ENCODE data around the gene UBE2J1.
"Not testable (repeated sequence)": the region's sequence is repeated elsewhere in the genome, so short reads cannot be mapped to it uniquely, and the experiment has no call there.

Gene UBE2J1

DNA sequence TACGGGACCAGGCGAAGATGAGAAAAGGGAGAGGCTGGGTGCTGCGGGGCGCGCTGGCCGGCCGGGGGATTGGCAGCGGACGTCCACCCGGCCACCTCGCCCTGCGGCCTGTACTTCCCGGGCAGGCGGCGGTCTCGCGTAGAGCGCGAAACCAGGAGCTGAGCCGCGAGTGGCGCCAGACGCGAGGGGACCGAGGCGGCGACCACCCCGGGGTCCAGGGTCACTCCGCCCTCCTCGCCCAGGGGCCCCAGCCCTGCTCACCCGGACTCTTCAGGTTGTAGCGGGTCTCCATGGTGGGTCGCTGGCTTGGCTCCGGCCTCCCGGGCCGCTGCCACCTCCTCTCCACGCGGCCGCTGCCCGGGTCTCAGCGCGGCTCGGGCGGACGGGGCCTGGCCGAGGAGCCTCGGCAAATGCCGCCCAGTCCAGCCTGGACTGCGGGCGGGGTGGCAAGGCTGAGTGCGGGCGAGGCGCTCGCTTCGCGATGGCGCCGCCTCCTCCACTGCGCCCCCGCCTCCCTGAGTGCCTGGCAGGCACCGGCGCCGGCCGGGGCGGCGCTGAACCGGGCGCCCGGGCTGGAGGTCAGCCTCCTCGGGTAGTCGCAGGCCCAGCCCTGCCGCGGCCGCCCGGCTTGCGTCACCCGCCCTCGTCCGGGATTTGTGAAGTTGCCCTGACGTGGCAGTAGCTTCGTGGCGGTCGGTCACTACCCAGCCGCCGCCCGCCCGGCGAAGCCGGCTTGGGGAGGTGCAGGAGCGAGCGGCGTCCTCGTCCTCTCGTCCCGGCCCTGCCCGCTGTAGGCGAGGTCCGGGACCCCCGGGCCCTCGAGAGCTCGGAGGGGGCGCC lies at the start of gene UBE2J1:
TSS of gene UBE2J1 (minus strand) at position 445 of the 840 bp plus-strand sequence. CDS start at position 292, 153 bp downstream.
- H4K20me1 ChIP-seq: peaks cover 3 to 27% (median 12%) of the 10 kb centered on the region in 11 experiments; a peak in 18 of 22 replicates
- H3K27ac ChIP-seq: peak within 1 kb of the TSS; percentile 96 to 100 (median 99)
- H3K36me3 ChIP-seq: peaks cover 0 to 23% (median 9%) of the 10 kb centered on the region in 11 experiments; a peak in 9 of 22 replicates
- peak within 1 kb of the TSS; percentile 73 to 92 (median 81) for H3K4me2 ChIP-seq
- H3K4me1 ChIP-seq: peaks cover 43 to 63% (median 51%) of the 10 kb centered on the region in 10 experiments
- H3K27me3 ChIP-seq: no peaks in the 10 kb centered on the region
- H3K9me3 ChIP-seq (replicated peaks in 1 of 11): no peaks in the 10 kb centered on the region
- peak within 1 kb of the TSS; percentile 72 to 87 (median 80) for H3K4me3 ChIP-seq
- TF ChIP-seq Cebpa-rat (IDR thresholded peaks at IDR 0.05): peak in 3 of 11 experiments; percentile 18 to 43 (median 42); a peak in 3 of 22 replicates
- peak within 1 kb of the TSS; percentile 97 to 100 (median 99) for H3K9ac ChIP-seq

GRCh38 chr6:89400912-89401399 lies 48.4 kb upstream of the UBE2J1 start:
- Histone ChIP-seq H3K4me3 (no peak overlapping the region), H3K4me2 (peak overlapping the region in 10 of 11 experiments; percentile 34 to 65 (median 54); a peak in 18 of 22 replicates), H3K27ac (peak overlapping the region in 9 of 11 experiments; percentile 19 to 54 (median 43); a peak in 12 of 22 replicates), H3K9ac (peak overlapping the region in 3 of 11 experiments; percentile 3 to 28 (median 23); a peak in 2 of 22 replicates), H3K4me1 (peaks cover 10 to 46% (median 32%) of the 10 kb centered on the region in 10 experiments), H3K9me3 (replicated peaks in 1 of 11) (no peaks in the 10 kb centered on the region), H4K20me1 (peaks cover 0 to 83% (median 0%) of the 10 kb centered on the region in 11 experiments; a peak in 4 of 22 replicates), H3K27me3 (no peaks in the 10 kb centered on the region), H3K36me3 (no peaks in the 10 kb centered on the region)
- TF ChIP-seq Cebpa-rat (IDR thresholded peaks at IDR 0.05): peak in 4 of 11 experiments; percentile 18 to 63 (median 58); a peak in 6 of 22 replicates

- H3K27ac ChIP-seq: peak overlapping the region in 5 of 11 experiments; percentile 20 to 54 (median 43); a peak in 4 of 22 replicates
- peaks cover 0 to 2% (median 0%) of the 10 kb centered on the region in 11 experiments; a peak in 3 of 22 replicates for H3K9me3 ChIP-seq (replicated peaks in 1 of 11)
- no peaks in the 10 kb centered on the region for H3K27me3 ChIP-seq
- H3K4me2 ChIP-seq: peak overlapping the region in 4 of 11 experiments; percentile 59 to 65 (median 62); a peak in 6 of 22 replicates
- no peak for TF ChIP-seq Cebpa-rat (IDR thresholded peaks at IDR 0.05)
- peaks cover 0 to 80% (median 0%) of the 10 kb centered on the region in 11 experiments; a peak in 4 of 22 replicates for H4K20me1 ChIP-seq
- H3K9ac ChIP-seq: no peak overlapping the region
- H3K4me1 ChIP-seq: peaks cover 9 to 38% (median 26%) of the 10 kb centered on the region in 10 experiments; a peak in 19 of 20 replicates
- H3K4me3 ChIP-seq: no peak overlapping the region
- peaks cover 0 to 1% (median 0%) of the 10 kb centered on the region in 11 experiments; a peak in 1 of 22 replicates for H3K36me3 ChIP-seq
These were observed 47.5 kb upstream of the UBE2J1 start for GRCh38 chr6:89400050-89400449.

DNA sequence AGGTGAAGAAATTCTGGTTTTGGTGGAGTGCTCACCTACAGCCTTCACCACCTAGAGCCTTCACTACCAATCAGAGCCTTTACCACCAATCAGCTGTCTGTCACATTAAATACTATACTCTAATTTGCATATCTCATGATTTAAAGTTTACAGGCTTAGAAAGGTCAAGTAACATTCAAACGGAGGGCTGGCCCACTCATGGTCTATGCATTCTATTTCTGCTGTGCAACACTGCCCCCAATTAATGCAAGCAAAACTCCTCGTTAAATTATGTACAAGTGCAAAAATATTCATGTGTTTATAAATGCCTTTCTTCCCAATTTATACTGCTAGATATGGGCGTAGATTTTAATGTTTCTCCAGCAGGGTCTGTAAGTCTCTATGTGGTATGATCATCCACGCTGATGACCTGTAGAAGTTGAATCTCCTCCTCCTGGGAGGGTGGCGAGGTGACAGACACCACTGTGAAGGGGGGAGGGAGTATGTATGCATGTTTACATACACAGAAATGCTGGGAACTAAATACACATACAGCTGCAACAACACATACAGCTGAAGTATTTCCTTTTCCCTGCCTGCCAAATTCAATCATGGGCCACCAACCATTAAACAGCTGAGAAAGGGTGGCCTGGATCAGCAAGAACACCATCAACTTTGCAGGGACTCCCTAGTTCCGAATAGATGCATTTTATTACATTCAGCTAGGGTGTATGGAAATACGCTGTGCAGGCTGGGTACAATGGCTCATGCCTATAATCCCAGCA lies 46.4 kb upstream of the UBE2J1 start:
- H3K9ac ChIP-seq: no peak overlapping the region
- H3K27ac ChIP-seq: no peak overlapping the region
- no peak overlapping the region for H3K4me3 ChIP-seq
- H4K20me1 ChIP-seq: peaks cover 0 to 73% (median 0%) of the 10 kb centered on the region in 11 experiments; a peak in 4 of 22 replicates
- TF ChIP-seq Cebpa-rat (IDR thresholded peaks at IDR 0.05): no peak
- H3K4me1 ChIP-seq: peaks cover 9 to 38% (median 26%) of the 10 kb centered on the region in 10 experiments; a peak in 19 of 20 replicates
- H3K27me3 ChIP-seq: no peaks in the 10 kb centered on the region
- H3K9me3 ChIP-seq (replicated peaks in 1 of 11): peaks cover 0 to 5% (median 0%) of the 10 kb centered on the region in 11 experiments; a peak in 9 of 22 replicates
- H3K4me2 ChIP-seq: no peak overlapping the region
- peaks cover 0 to 4% (median 0%) of the 10 kb centered on the region in 11 experiments; a peak in 1 of 22 replicates for H3K36me3 ChIP-seq

DNA sequence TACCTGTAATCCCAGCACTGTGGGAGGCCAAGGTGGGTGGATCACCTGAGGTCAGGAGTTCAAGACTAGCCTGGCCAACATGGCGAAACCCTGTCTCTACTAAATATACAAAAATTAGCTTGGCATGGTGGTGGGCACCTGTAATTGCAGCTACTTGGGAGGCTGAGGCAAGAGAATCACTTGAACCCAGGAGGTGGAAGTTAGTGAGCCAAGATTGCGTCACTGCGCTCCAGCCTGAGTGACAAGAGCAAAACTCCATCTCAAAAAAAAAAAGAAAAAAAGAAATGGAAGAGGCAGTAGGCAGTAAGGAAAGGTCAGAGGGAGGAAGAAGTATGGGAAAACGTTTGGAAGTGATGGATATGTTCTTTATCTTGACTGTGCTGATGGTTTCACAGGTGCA lies 45.4 kb upstream of the UBE2J1 start:
- H3K4me3 ChIP-seq, H3K9ac ChIP-seq, H3K36me3 ChIP-seq, H3K27me3 ChIP-seq, H3K4me2 ChIP-seq, H3K27ac ChIP-seq: not testable (repeated sequence)
- Histone ChIP-seq H4K20me1 (peaks cover 0 to 69% (median 0%) of the 10 kb centered on the region in 11 experiments; a peak in 5 of 22 replicates), H3K4me1 (peaks cover 9 to 43% (median 26%) of the 10 kb centered on the region in 10 experiments; a peak in 19 of 20 replicates), H3K9me3 (replicated peaks in 1 of 11) (peaks cover 0 to 14% (median 0%) of the 10 kb centered on the region in 11 experiments; a peak in 10 of 22 replicates)

DNA sequence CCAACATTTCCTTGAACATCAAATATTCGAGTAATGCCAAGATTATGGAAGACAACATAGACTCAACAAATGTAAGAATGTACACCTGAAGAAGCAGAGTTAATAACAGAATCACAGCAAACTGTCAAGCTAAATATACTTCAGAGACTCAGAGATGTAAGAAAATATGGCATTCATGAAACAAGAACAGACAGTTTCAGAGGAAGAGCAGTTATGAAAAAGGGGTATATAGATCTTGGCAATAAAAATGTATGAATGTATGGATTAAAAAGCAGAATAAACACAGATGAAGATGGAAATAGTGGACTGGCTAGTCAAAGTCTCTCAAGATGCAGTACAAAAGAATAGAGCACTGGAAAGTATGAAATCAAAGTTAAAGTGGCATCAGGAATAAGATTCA lies 41.1 kb upstream of the UBE2J1 start:
- Histone ChIP-seq H3K9ac (no peak overlapping the region), H3K27me3 (no peaks in the 10 kb centered on the region), H3K9me3 (replicated peaks in 1 of 11) (peaks cover 0 to 14% (median 0%) of the 10 kb centered on the region in 11 experiments; a peak in 10 of 22 replicates), H3K4me3 (no peak overlapping the region), H4K20me1 (peaks cover 0 to 69% (median 0%) of the 10 kb centered on the region in 11 experiments; a peak in 4 of 22 replicates), H3K36me3 (peaks cover 0 to 4% (median 0%) of the 10 kb centered on the region in 11 experiments; a peak in 1 of 22 replicates), H3K4me1 (peaks cover 0 to 11% (median 0%) of the 10 kb centered on the region in 10 experiments; a peak in 3 of 20 replicates), H3K27ac (no peak overlapping the region), H3K4me2 (peak overlapping the region in 2 of 11 experiments; percentile 9 to 53; a peak in 2 of 22 replicates)
- TF ChIP-seq Cebpa-rat (IDR thresholded peaks at IDR 0.05): no peak

DNA sequence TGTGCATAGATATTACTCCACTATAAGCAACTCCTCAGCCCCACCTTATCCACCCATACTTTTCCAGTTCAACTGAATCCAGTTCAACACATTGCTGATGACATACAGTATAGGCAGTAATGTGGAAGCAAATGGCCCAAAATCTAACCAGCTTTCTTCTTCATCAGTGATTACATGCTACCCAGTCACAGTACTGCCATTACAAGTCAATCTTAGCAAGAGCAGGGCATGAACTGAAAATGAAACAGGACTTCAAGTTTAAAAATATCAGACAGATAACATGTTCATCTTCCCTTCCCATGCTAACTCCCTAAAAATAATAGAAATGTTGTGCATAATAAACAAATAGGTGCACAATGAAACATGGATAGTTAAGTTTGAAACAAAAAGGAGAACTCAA lies 40.3 kb upstream of the UBE2J1 start:
- no peak for TF ChIP-seq Cebpa-rat (IDR thresholded peaks at IDR 0.05)
- H4K20me1 ChIP-seq: peaks cover 0 to 69% (median 0%) of the 10 kb centered on the region in 11 experiments; a peak in 4 of 22 replicates
- peaks cover 0 to 4% (median 0%) of the 10 kb centered on the region in 11 experiments; a peak in 1 of 22 replicates for H3K36me3 ChIP-seq
- H3K9me3 ChIP-seq (replicated peaks in 1 of 11): peaks cover 0 to 14% (median 0%) of the 10 kb centered on the region in 11 experiments; a peak in 10 of 22 replicates
- no peak overlapping the region for H3K9ac ChIP-seq
- H3K4me3 ChIP-seq: no peak overlapping the region
- peaks cover 2 to 19% (median 7%) of the 10 kb centered on the region in 10 experiments; a peak in 17 of 20 replicates for H3K4me1 ChIP-seq
- H3K27me3 ChIP-seq: no peaks in the 10 kb centered on the region
- no peak overlapping the region for H3K27ac ChIP-seq
- 0 out of 22 replicates have a peak overlapping the region, but pooled peaks of 2 of the 11 experiments have one; percentile 9 to 53 for H3K4me2 ChIP-seq

DNA sequence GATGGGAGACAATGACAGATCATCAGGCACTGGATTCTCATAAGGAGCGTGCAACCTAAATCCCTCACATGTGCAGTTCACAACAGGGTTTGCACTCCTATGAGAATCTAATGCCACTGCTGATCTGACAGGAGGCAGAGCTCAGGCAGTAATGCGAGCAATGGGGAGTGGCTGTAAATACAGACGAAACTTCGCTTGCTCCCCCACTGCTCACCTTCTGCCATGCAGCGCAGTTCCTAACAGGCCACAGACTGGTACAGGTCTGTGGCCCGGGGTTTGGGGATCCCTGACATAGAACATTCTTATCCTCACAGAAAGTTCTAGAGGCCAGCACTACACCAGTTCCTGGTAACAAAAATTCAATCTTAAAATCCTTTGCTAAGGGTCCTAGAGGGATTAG lies 36.3 kb upstream of the UBE2J1 start:
- Histone ChIP-seq H3K4me2 (no peak overlapping the region), H3K9ac (no peak overlapping the region), H3K27ac (no peak overlapping the region), H3K36me3 (peaks cover 0 to 22% (median 4%) of the 10 kb centered on the region in 11 experiments; a peak in 8 of 22 replicates), H3K27me3 (no peaks in the 10 kb centered on the region), H3K9me3 (replicated peaks in 1 of 11) (peaks cover 0 to 8% (median 0%) of the 10 kb centered on the region in 11 experiments; a peak in 7 of 22 replicates), H4K20me1 (peaks cover 0 to 82% (median 0%) of the 10 kb centered on the region in 11 experiments; a peak in 4 of 22 replicates), H3K4me3 (no peak overlapping the region), H3K4me1 (peaks cover 7 to 45% (median 12%) of the 10 kb centered on the region in 10 experiments; a peak in 18 of 20 replicates)
- no peak for TF ChIP-seq Cebpa-rat (IDR thresholded peaks at IDR 0.05)
